Astrocyte (in vitro differentiated cells and primary cell): ENCODE measurements around the gene DMPK.

ENCODE experiments used
- CTCF ChIP-seq: IDR thresholded peaks from 2 replicates; pipeline ENCODE4 v1.5.1; 2011; ENCODE audit warnings: low read depth, mild to moderate bottlenecking, inconsistent platforms, low read length, moderate library complexity; ENCODE audit not compliant: insufficient read depth
- EZH2 ChIP-seq: IDR thresholded peaks from 2 replicates; pipeline ENCODE4 v1.6.1; 2012; ENCODE audit warnings: mild to moderate bottlenecking, low read length, inconsistent platforms; ENCODE audit not compliant: insufficient read depth

- TF ChIP-seq CTCF (no peak), EZH2 (no peak)
Observed at GRCh38 chr19:45758921-45759320, 23.4 kb downstream of the DMPK start.
